Esophagus squamous epithelium (tissue), 4 donors: ENCODE measurements around the gene CIB2.

Experiments
- CTCF ChIP-seq, 6 experiments: fragments of 450-650 bp in 4 of 6; fragments of 200-600 bp in 2 of 6; sonication (generic) in 2 of 6; IDR thresholded peaks; one replicate each; pipeline ENCODE4 v1.5.1; 2016 to 2019; ENCODE audit warnings: antibody characterized with exemption in 6 of 6, mild to moderate bottlenecking in 4 of 6, moderate library complexity in 4 of 6
- POLR2A ChIP-seq, 4 donors: fragments of 450-650 bp; IDR thresholded peaks; one replicate each; pipeline ENCODE4 v1.6.1; 2017; ENCODE audit warnings: antibody characterized with exemption in 4 of 4, mild to moderate bottlenecking in 4 of 4, moderate library complexity in 3 of 4

- TF ChIP-seq CTCF (IDR thresholded peaks at IDR 0.05) (no peak), POLR2A (IDR thresholded peaks at IDR 0.05) (no peak)
Observed at GRCh38 chr15:78065284-78065872, 65.9 kb downstream of the CIB2 start.
